ENCODE measurements around the gene PDE4D. TPM values are rescaled to one million over a fixed set of nuclear protein-coding genes. Genes with fewer than 3 reads are reported as not detected.

Gene PDE4D
- total RNA-seq, 4 donors from 2014 or later, result 15.9 to 66.3 (median 48.7) TPM

GRCh38 chr5:59571067-59571466 lies 322.5 kb downstream of the PDE4D start:
- 93 to 96% methylated on average over 3 of the region's 3 CpGs for WGBS, 2 donors

GRCh38 chr5:59569608-59570334 lies 323.8 kb downstream of the PDE4D start:
- no peak overlapping the region for H3K4me3 ChIP-seq
- H3K27me3 ChIP-seq, result no peaks in the 10 kb centered on the region
- H3K9me3 ChIP-seq, result no peaks in the 10 kb centered on the region
- TF ChIP-seq EP300 (IDR thresholded peaks at IDR 0.05) (no peak), CTCF (IDR thresholded peaks at IDR 0.05) (no peak), POLR2A (IDR thresholded peaks at IDR 0.05) (no peak)
- no peaks in the 10 kb centered on the region for H3K36me3 ChIP-seq
- H3K4me1 ChIP-seq, result no peaks in the 10 kb centered on the region
- DNase-seq (ENCODE audit: low spot score in 2 of 2), result no peak
- H3K27ac ChIP-seq, result no peak overlapping the region
- 48 to 50% methylated on average over 3 of the region's 3 CpGs for WGBS, 2 donors

More at GRCh38 chr5:59571067-59571466, 322.5 kb downstream of the PDE4D start:
- H3K27me3 ChIP-seq, result no peaks in the 10 kb centered on the region
- no peaks in the 10 kb centered on the region for H3K4me1 ChIP-seq
- H3K27ac ChIP-seq, result no peak overlapping the region
- no peak for DNase-seq (ENCODE audit: low spot score in 2 of 2)
- H3K36me3 ChIP-seq, result no peaks in the 10 kb centered on the region
- H3K4me3 ChIP-seq, result no peak overlapping the region
- TF ChIP-seq POLR2A (IDR thresholded peaks at IDR 0.05), result no peak
- no peak for TF ChIP-seq CTCF (IDR thresholded peaks at IDR 0.05)
- TF ChIP-seq EP300 (IDR thresholded peaks at IDR 0.05), result no peak
- no peaks in the 10 kb centered on the region for H3K9me3 ChIP-seq

GRCh38 chr5:59569158-59569557 lies 324.4 kb downstream of the PDE4D start:
- 94 to 95% methylated on average over 4 of the region's 4 CpGs for WGBS, 2 donors

GRCh38 chr5:59568161-59568560 lies 325.4 kb downstream of the PDE4D start:
- TF ChIP-seq POLR2A (IDR thresholded peaks at IDR 0.05) (no peak), EP300 (IDR thresholded peaks at IDR 0.05) (no peak), CTCF (IDR thresholded peaks at IDR 0.05) (no peak)
- DNase-seq (ENCODE audit: low spot score in 2 of 2), result no peak
- Histone ChIP-seq H3K36me3 (no peaks in the 10 kb centered on the region), H3K4me1 (peaks cover 0 to 2% (median 0%) of the 10 kb centered on the region in 4 donors), H3K27ac (no peak overlapping the region), H3K9me3 (no peaks in the 10 kb centered on the region), H3K27me3 (no peaks in the 10 kb centered on the region), H3K4me3 (no peak overlapping the region)
- 87% methylated on average over 2 of the region's 2 CpGs for WGBS, 2 donors

More at GRCh38 chr5:59569158-59569557, 324.4 kb downstream of the PDE4D start:
- H3K9me3 ChIP-seq, result no peaks in the 10 kb centered on the region
- no peaks in the 10 kb centered on the region for H3K27me3 ChIP-seq
- H3K36me3 ChIP-seq, result no peaks in the 10 kb centered on the region
- TF ChIP-seq EP300 (IDR thresholded peaks at IDR 0.05) (no peak), POLR2A (IDR thresholded peaks at IDR 0.05) (no peak), CTCF (IDR thresholded peaks at IDR 0.05) (no peak)
- DNase-seq (ENCODE audit: low spot score in 2 of 2), result no peak
- no peaks in the 10 kb centered on the region for H3K4me1 ChIP-seq
- H3K27ac ChIP-seq, result no peak overlapping the region
- no peak overlapping the region for H3K4me3 ChIP-seq

GRCh38 chr5:59565551-59565950 lies 328.0 kb downstream of the PDE4D start:
- Histone ChIP-seq H3K27me3 (no peaks in the 10 kb centered on the region), H3K27ac (no peak overlapping the region), H3K9me3 (no peaks in the 10 kb centered on the region), H3K4me3 (no peak overlapping the region), H3K4me1 (peaks cover 0 to 6% (median 0%) of the 10 kb centered on the region in 4 donors), H3K36me3 (no peaks in the 10 kb centered on the region)
- DNase-seq (ENCODE audit: low spot score in 2 of 2), result no peak
- no peak for TF ChIP-seq POLR2A (IDR thresholded peaks at IDR 0.05)
- no peak for TF ChIP-seq CTCF (IDR thresholded peaks at IDR 0.05)
- TF ChIP-seq EP300 (IDR thresholded peaks at IDR 0.05), result no peak
- 86 to 94% methylated on average over 2 of the region's 2 CpGs for WGBS, 2 donors

All from tibial nerve (tissue), 4 donors.